OCI-LY7 (cell line): ENCODE results near the gene SORCS1. TPM values are rescaled to one million over a fixed set of nuclear protein-coding genes. Genes with fewer than 3 reads are reported as not detected.

Experiments used
- BruUV-seq: library from RNA; stranded (reverse); fragments of 400-500 nt; replicated peaks from 2 replicates; lab custom pipeline; 2021; lab: Mats Ljungman, UMichigan
- CTCF ChIA-PET: fragments of 300-600 bp; sonication (Branson Sonifier 250); formaldehyde crosslinking; loops from one replicate; lab custom pipeline; 2022; ENCODE audit warnings: antibody characterized with exemption; ENCODE audit not compliant: unreplicated experiment; lab: Charles Lee
- POLR2A ChIA-PET: fragments of 300-600 bp; sonication (Branson Sonifier 250); formaldehyde crosslinking; loops from one replicate; lab custom pipeline; 2022; ENCODE audit warnings: antibody characterized with exemption; lab: Charles Lee
- DNase-seq: peaks from one replicate; pipeline ENCODE4 v3.0.0-alpha.2; 2015; ENCODE audit warnings: low spot score
- H2AFZ ChIP-seq: fragments of 200-600 bp; sonication (generic), shearing (Covaris generic); 2 replicates; pipeline ENCODE4 v1.6.1; 2014; ENCODE audit warnings: mild to moderate bottlenecking, antibody characterized with exemption, low read length, moderate library complexity
- H3K27ac ChIP-seq: fragments of 200-600 bp; sonication (generic); 2 replicates; pipeline ENCODE4 v1.5.1; 2014; ENCODE audit warnings: mixed run types, low read depth, mild to moderate bottlenecking, moderate library complexity, low read length, inconsistent platforms; ENCODE audit not compliant: poor library complexity, severe bottlenecking
- H3K36me3 ChIP-seq: fragments of 200-600 bp; sonication (generic); 2 replicates; pipeline ENCODE4 v1.6.1; 2014; ENCODE audit warnings: mild to moderate bottlenecking, antibody characterized with exemption, low read length, moderate library complexity, mixed read lengths; ENCODE audit not compliant: insufficient read depth
- H3K4me1 ChIP-seq: fragments of 200-600 bp; sonication (generic); 2 replicates; pipeline ENCODE4 v1.5.1; 2014; ENCODE audit warnings: mild to moderate bottlenecking, low read length; ENCODE audit not compliant: insufficient read depth, poor library complexity, severe bottlenecking
- H3K4me2 ChIP-seq: fragments of 200-600 bp; sonication (generic); 2 replicates; pipeline ENCODE4 v1.6.1; 2014; ENCODE audit warnings: mild to moderate bottlenecking, low read length
- H3K4me3 ChIP-seq: fragments of 200-600 bp; sonication (generic); 2 replicates; pipeline ENCODE4 v1.5.1; 2014; ENCODE audit warnings: mild to moderate bottlenecking, low read depth, low read length; ENCODE audit not compliant: poor library complexity, severe bottlenecking
- H3K79me2 ChIP-seq: fragments of 200-600 bp; sonication (generic); 2 replicates; pipeline ENCODE4 v1.6.1; 2016; ENCODE audit warnings: low read depth, mild to moderate bottlenecking, low read length, moderate library complexity, mixed read lengths; ENCODE audit not compliant: insufficient read depth
- H3K9me2 ChIP-seq: fragments of 200-600 bp; sonication (generic); 2 replicates; pipeline ENCODE4 v1.6.1; 2016; ENCODE audit warnings: mild to moderate bottlenecking, low read length, mixed read lengths; ENCODE audit not compliant: insufficient read depth
- H3K9me3 ChIP-seq: fragments of 200-600 bp; sonication (generic); 2 replicates; pipeline ENCODE4 v1.6.1; 2014; ENCODE audit warnings: mild to moderate bottlenecking, mixed run types, low read length, mixed read lengths
- H4K20me1 ChIP-seq: fragments of 200-600 bp; sonication (generic); 2 replicates; pipeline ENCODE4 v1.6.1; 2014; ENCODE audit warnings: mild to moderate bottlenecking, antibody characterized with exemption, low read length, moderate library complexity, mixed read lengths; ENCODE audit not compliant: insufficient read depth
- EZH2phosphoT487 ChIP-seq: fragments of 200-600 bp; sonication (generic); IDR thresholded peaks from 2 replicates; pipeline ENCODE4 v1.6.1; 2018; ENCODE audit warnings: low read depth, borderline replicate concordance, mild to moderate bottlenecking, mixed run types, antibody characterized with exemption, low read length, moderate library complexity, mixed read lengths
- intact Hi-C: fragments of 100-400 bp; cut with micrococcal nuclease; formaldehyde crosslinking; loops from one replicate; pipeline ENCODE4 v1.10.0; 2022; ENCODE audit not compliant: unreplicated experiment
- total RNA-seq, 2 experiments: library from RNA; depleted of rRNA in 1 of 2; stranded (reverse); fragments of >200 nt in 1 of 2; shearing (Covaris generic) in 1 of 2; gene quantifications; 2 replicates each; pipeline ENCODE4 v1.2.3, GENCODE V29; 2014 to 2022
- TF ChIP-seq, protein P1 (sequence below): fragments of 200-600 bp; sonication (generic); conservative IDR thresholded peaks from 2 replicates; pipeline ENCODE4 v1.5.1; 2014; ENCODE audit warnings: mild to moderate bottlenecking, antibody characterized with exemption, low read length, moderate library complexity, mixed read lengths

The SORCS1 gene
- total RNA-seq, 2 experiments from 2014 or later = not detected

DNA sequence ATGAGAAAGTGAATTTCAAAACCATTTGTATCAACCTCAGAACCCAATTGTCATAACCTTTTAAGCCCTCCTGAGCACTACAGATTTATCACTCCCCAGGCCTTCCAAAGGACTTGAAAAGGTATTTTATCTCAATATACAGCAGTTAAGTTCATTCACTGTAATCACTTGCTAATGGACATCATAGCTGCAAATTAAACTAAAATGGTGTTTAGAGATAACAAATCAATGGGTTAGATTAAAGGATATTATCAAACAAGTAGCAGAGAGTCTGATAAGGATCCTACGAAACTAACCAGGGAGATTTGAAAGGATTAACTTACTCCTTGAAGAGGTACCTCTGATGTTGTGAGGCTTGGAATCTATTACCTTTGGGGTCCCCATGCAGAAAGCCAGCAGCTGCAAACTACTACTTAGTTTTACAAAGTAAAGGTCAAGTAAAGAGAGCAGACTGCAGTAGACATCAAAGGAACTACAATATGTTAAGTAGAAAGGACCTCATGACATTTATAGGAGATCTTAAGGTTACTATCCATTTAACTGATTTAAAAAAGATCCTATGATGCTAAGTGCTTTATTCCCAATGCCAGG lies 359.4 kb downstream of the SORCS1 start:
- Histone ChIP-seq H3K36me3 (no peaks in the 10 kb centered on the region), H2AFZ (no peak overlapping the region), H3K9me3 (no peaks in the 10 kb centered on the region), H3K27ac (no peak overlapping the region), H3K79me2 (no peaks in the 10 kb centered on the region), H3K4me1 (no peaks in the 10 kb centered on the region), H4K20me1 (no peaks in the 10 kb centered on the region), H3K9me2 (no peaks in the 10 kb centered on the region), H3K4me2 (no peak overlapping the region), H3K4me3 (no peak overlapping the region)
- BruUV-seq = no TSS peak
- TF ChIP-seq, protein P1, sequence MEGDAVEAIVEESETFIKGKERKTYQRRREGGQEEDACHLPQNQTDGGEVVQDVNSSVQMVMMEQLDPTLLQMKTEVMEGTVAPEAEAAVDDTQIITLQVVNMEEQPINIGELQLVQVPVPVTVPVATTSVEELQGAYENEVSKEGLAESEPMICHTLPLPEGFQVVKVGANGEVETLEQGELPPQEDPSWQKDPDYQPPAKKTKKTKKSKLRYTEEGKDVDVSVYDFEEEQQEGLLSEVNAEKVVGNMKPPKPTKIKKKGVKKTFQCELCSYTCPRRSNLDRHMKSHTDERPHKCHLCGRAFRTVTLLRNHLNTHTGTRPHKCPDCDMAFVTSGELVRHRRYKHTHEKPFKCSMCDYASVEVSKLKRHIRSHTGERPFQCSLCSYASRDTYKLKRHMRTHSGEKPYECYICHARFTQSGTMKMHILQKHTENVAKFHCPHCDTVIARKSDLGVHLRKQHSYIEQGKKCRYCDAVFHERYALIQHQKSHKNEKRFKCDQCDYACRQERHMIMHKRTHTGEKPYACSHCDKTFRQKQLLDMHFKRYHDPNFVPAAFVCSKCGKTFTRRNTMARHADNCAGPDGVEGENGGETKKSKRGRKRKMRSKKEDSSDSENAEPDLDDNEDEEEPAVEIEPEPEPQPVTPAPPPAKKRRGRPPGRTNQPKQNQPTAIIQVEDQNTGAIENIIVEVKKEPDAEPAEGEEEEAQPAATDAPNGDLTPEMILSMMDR = no peak
- no peak for TF ChIP-seq EZH2phosphoT487
- POLR2A ChIA-PET = no interaction called here
- DNase-seq = no peak
- intact Hi-C loops = no loop called here
- CTCF ChIA-PET = no interaction called here

DNA sequence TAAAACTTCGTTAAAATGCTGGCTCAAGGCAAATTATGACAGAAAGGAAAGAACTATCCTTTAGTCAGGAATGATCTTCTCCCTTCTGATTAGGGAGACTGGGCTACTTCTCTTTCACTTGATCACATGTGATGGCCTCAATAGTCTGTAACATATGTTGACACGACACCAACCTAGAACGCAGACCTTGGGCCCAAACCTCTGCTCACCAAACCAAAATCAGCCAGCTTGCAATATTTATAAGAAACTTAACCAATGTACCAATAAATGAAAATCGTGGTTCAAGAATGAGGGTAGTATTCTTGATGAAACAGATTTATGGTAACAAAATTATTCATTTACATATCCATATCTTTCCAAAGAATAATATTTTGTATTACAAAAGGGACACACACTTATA lies 361.6 kb downstream of the SORCS1 start:
- no TSS peak for BruUV-seq

GRCh38 chr10:106799776-106800175 lies 364.7 kb downstream of the SORCS1 start:
- BruUV-seq = no TSS peak
- POLR2A ChIA-PET = no interaction called here

More for the DNA sequence above, 361.6 kb downstream of the SORCS1 start:
- H3K9me3 ChIP-seq = no peaks in the 10 kb centered on the region
- ChIA-PET CTCF (no interaction called here), POLR2A (interaction anchor here (0.6 kb wide), 1 partner anchor 10 kb away, joined by 6 read pairs; no protein-coding TSS in a partner anchor)
- DNase-seq = no peak
- no peak overlapping the region for H2AFZ ChIP-seq
- intact Hi-C loops = no loop called here
- H3K4me3 ChIP-seq = no peak overlapping the region
- no peaks in the 10 kb centered on the region for H3K79me2 ChIP-seq
- H3K27ac ChIP-seq = no peak overlapping the region
- no peaks in the 10 kb centered on the region for H3K36me3 ChIP-seq
- no peak for TF ChIP-seq EZH2phosphoT487
- TF ChIP-seq, protein P1 = no peak
- H3K4me2 ChIP-seq = no peak overlapping the region
- no peaks in the 10 kb centered on the region for H4K20me1 ChIP-seq
- no peaks in the 10 kb centered on the region for H3K9me2 ChIP-seq
- no peaks in the 10 kb centered on the region for H3K4me1 ChIP-seq

More at GRCh38 chr10:106799776-106800175, 364.7 kb downstream of the SORCS1 start:
- H3K27ac ChIP-seq = no peak overlapping the region
- no peak overlapping the region for H3K4me3 ChIP-seq
- no peak for DNase-seq
- H3K4me1 ChIP-seq = no peaks in the 10 kb centered on the region
- H3K79me2 ChIP-seq = no peaks in the 10 kb centered on the region
- no peak overlapping the region for H3K4me2 ChIP-seq
- H4K20me1 ChIP-seq = no peaks in the 10 kb centered on the region
- no peaks in the 10 kb centered on the region for H3K36me3 ChIP-seq
- TF ChIP-seq EZH2phosphoT487 = no peak
- TF ChIP-seq, protein P1 = no peak
- no peaks in the 10 kb centered on the region for H3K9me3 ChIP-seq
- no peak overlapping the region for H2AFZ ChIP-seq
- intact Hi-C loops = no loop called here
- H3K9me2 ChIP-seq = no peaks in the 10 kb centered on the region
- CTCF ChIA-PET = no interaction called here
